ENCODE measurements around the gene SFMBT2.

SFMBT2 gene

GRCh38 chr10:7195118-7195517 is 215.7 kb downstream of the SFMBT2 start:
- Histone ChIP-seq H3K4me2 (no peak overlapping the region), H4K20me1 (ENCODE audit: insufficient read depth) (no peaks in the 10 kb centered on the region), H3K79me2 (ENCODE audit: insufficient read depth, low read depth) (no peaks in the 10 kb centered on the region), H3K36me3 (ENCODE audit: insufficient read depth) (peaks cover 6% of the 10 kb centered on the region; the same call in 1 of the 2 replicates), H3K9ac (no peak overlapping the region), H3K27me3 (ENCODE audit: insufficient read depth, low read depth) (no peaks in the 10 kb centered on the region), H3K27ac (no peak overlapping the region), H3K4me1 (ENCODE audit: low read depth, poor library complexity, severe bottlenecking) (no peaks in the 10 kb centered on the region), H2AFZ (ENCODE audit: low read depth) (no peak overlapping the region), H3K4me3 (IDR thresholded peaks at IDR 0.05; ENCODE audit: insufficient read depth, low read depth, low read length) (no peak overlapping the region)
- TF ChIP-seq CTCF (conservative IDR thresholded peaks at IDR 0.05; ENCODE audit: low read depth, low read length) = no peak

- Histone ChIP-seq H3K4me2 (no peak overlapping the region), H3K79me2 (ENCODE audit: insufficient read depth, low read depth) (no peaks in the 10 kb centered on the region), H3K4me3 (IDR thresholded peaks at IDR 0.05; ENCODE audit: insufficient read depth, low read depth, low read length) (no peak overlapping the region), H3K36me3 (ENCODE audit: insufficient read depth) (peaks cover 6% of the 10 kb centered on the region; the same call in 1 of the 2 replicates), H3K9ac (no peak overlapping the region), H2AFZ (ENCODE audit: low read depth) (no peak overlapping the region), H3K27me3 (ENCODE audit: insufficient read depth, low read depth) (no peaks in the 10 kb centered on the region), H3K4me1 (ENCODE audit: low read depth, poor library complexity, severe bottlenecking) (no peaks in the 10 kb centered on the region), H4K20me1 (ENCODE audit: insufficient read depth) (no peaks in the 10 kb centered on the region), H3K27ac (no peak overlapping the region)
- TF ChIP-seq CTCF (conservative IDR thresholded peaks at IDR 0.05; ENCODE audit: low read depth, low read length) = no peak
Observed at GRCh38 chr10:7194571-7194970, 216.3 kb downstream of the SFMBT2 start.

GRCh38 chr10:7193369-7193768 is 217.5 kb downstream of the SFMBT2 start:
- peaks cover 6% of the 10 kb centered on the region; the same call in 1 of the 2 replicates for H3K36me3 ChIP-seq (ENCODE audit: insufficient read depth)
- no peak overlapping the region for H3K4me3 ChIP-seq (IDR thresholded peaks at IDR 0.05; ENCODE audit: insufficient read depth, low read depth, low read length)
- no peaks in the 10 kb centered on the region for H3K79me2 ChIP-seq (ENCODE audit: insufficient read depth, low read depth)
- no peaks in the 10 kb centered on the region for H3K27me3 ChIP-seq (ENCODE audit: insufficient read depth, low read depth)
- H2AFZ ChIP-seq (ENCODE audit: low read depth) = no peak overlapping the region
- no peak overlapping the region for H3K27ac ChIP-seq
- H3K9ac ChIP-seq = no peak overlapping the region
- no peaks in the 10 kb centered on the region for H4K20me1 ChIP-seq (ENCODE audit: insufficient read depth)
- H3K4me2 ChIP-seq = no peak overlapping the region
- TF ChIP-seq CTCF (conservative IDR thresholded peaks at IDR 0.05; ENCODE audit: low read depth, low read length) = no peak
- H3K4me1 ChIP-seq (ENCODE audit: low read depth, poor library complexity, severe bottlenecking) = no peaks in the 10 kb centered on the region

- Histone ChIP-seq H3K27ac (no peak overlapping the region), H3K9ac (no peak overlapping the region)
Observed at GRCh38 chr10:7192831-7193361, 217.9 kb downstream of the SFMBT2 start.

More at GRCh38 chr10:7192831-7193361, 217.9 kb downstream of the SFMBT2 start:
- Histone ChIP-seq H3K79me2 (ENCODE audit: insufficient read depth, low read depth) (no peaks in the 10 kb centered on the region), H3K4me3 (IDR thresholded peaks at IDR 0.05; ENCODE audit: insufficient read depth, low read depth, low read length) (no peak overlapping the region), H3K4me1 (ENCODE audit: low read depth, poor library complexity, severe bottlenecking) (no peaks in the 10 kb centered on the region), H3K27me3 (ENCODE audit: insufficient read depth, low read depth) (no peaks in the 10 kb centered on the region), H3K36me3 (ENCODE audit: insufficient read depth) (peaks cover 3% of the 10 kb centered on the region; the same call in 1 of the 2 replicates), H3K4me2 (no peak overlapping the region), H2AFZ (ENCODE audit: low read depth) (no peak overlapping the region), H4K20me1 (ENCODE audit: insufficient read depth) (no peaks in the 10 kb centered on the region)
- no peak for TF ChIP-seq CTCF (conservative IDR thresholded peaks at IDR 0.05; ENCODE audit: low read depth, low read length)

All from KMS-11 (cell line).